Neuronal stem cell (in vitro differentiated cells): ENCODE measurements around the gene PAK6.
A peak's percentile ranks its signal among the peaks of the same experiment; 100 is the strongest.

ENCODE experiments used
- DNase-seq: peaks from one replicate; pipeline ENCODE4 v3.0.0-alpha.2; 2013; ENCODE audit warnings: low spot score
- H2AFZ ChIP-seq: one replicate; pipeline ENCODE4 v1.6.1; 2013; ENCODE audit warnings: mild to moderate bottlenecking, low read length, inconsistent platforms
- H2AK5ac ChIP-seq: 2 replicates; pipeline ENCODE4 v1.6.1; 2013; ENCODE audit warnings: low read depth, mild to moderate bottlenecking, inconsistent platforms, low read length, moderate library complexity, mixed read lengths
- H2BK120ac ChIP-seq: 2 replicates; pipeline ENCODE4 v1.6.1; 2013; ENCODE audit warnings: low read depth, mild to moderate bottlenecking, inconsistent platforms, low read length, moderate library complexity, mixed read lengths
- H2BK12ac ChIP-seq: one replicate; pipeline ENCODE4 v1.6.1; 2013; ENCODE audit warnings: low read length, inconsistent platforms
- H2BK15ac ChIP-seq: 2 replicates; pipeline ENCODE4 v1.6.1; 2013; ENCODE audit warnings: mild to moderate bottlenecking, low read length, inconsistent platforms, mixed read lengths
- H2BK5ac ChIP-seq: one replicate; pipeline ENCODE4 v1.6.1; 2013; ENCODE audit warnings: inconsistent platforms, mild to moderate bottlenecking, low read length, moderate library complexity
- H3K14ac ChIP-seq: one replicate; pipeline ENCODE4 v1.6.1; 2013; ENCODE audit warnings: low read length, inconsistent platforms
- H3K18ac ChIP-seq: 2 replicates; pipeline ENCODE4 v1.6.1; 2013; ENCODE audit warnings: low read length, inconsistent platforms
- H3K23ac ChIP-seq: 2 replicates; pipeline ENCODE4 v1.6.1; 2013; ENCODE audit warnings: low read depth, mild to moderate bottlenecking, mixed read lengths, low read length, inconsistent platforms; ENCODE audit not compliant: poor library complexity
- H3K27ac ChIP-seq: replicated peaks from 3 replicates; pipeline ENCODE4 v1.5.1; 2013; ENCODE audit warnings: low read length, inconsistent platforms
- H3K27me3 ChIP-seq, 3 experiments: 2 replicates each; pipeline ENCODE4 v1.6.1; 2013; ENCODE audit warnings: low read length in 3 of 3, mild to moderate bottlenecking in 2 of 3, inconsistent platforms in 1 of 3, low read depth in 1 of 3, mixed read lengths in 1 of 3, moderate library complexity in 1 of 3; ENCODE audit not compliant: control insufficient read depth in 3 of 3, insufficient read depth in 3 of 3
- H3K36me3 ChIP-seq, 2 donors: replicated peaks in 1 of 2; 2 replicates each; pipeline ENCODE4 v1.6.1; 2013; ENCODE audit warnings: low read length in 2 of 2; ENCODE audit not compliant: control insufficient read depth in 2 of 2, insufficient read depth in 2 of 2
- H3K4ac ChIP-seq: 2 replicates; pipeline ENCODE4 v1.6.1; 2013; ENCODE audit warnings: inconsistent platforms, mild to moderate bottlenecking, low read length, moderate library complexity
- H3K4me1 ChIP-seq, 2 donors: 1 replicate in 1 of 2; 2 replicates in 1 of 2; pipeline ENCODE4 v1.6.1; 2013; ENCODE audit warnings: low read length in 2 of 2, low read depth in 1 of 2; ENCODE audit not compliant: control insufficient read depth in 2 of 2, insufficient read depth in 1 of 2
- H3K4me2 ChIP-seq: one replicate; pipeline ENCODE4 v1.6.1; 2013; ENCODE audit warnings: mild to moderate bottlenecking, low read length, inconsistent platforms; ENCODE audit not compliant: insufficient read depth, poor library complexity, severe bottlenecking
- H3K4me3 ChIP-seq, 2 donors: 2 replicates each; pipeline ENCODE4 v1.5.1; 2013; ENCODE audit warnings: low read length in 2 of 2, mild to moderate bottlenecking in 2 of 2, inconsistent platforms in 1 of 2, moderate library complexity in 1 of 2
- H3K79me1 ChIP-seq: one replicate; pipeline ENCODE4 v1.6.1; 2013; ENCODE audit warnings: low read depth, mild to moderate bottlenecking, inconsistent platforms, low read length, moderate library complexity
- H3K9ac ChIP-seq: one replicate; pipeline ENCODE4 v1.6.1; 2013; ENCODE audit warnings: mild to moderate bottlenecking, low read depth, low read length, inconsistent platforms; ENCODE audit not compliant: poor library complexity
- H3K9me3 ChIP-seq, 2 donors: replicated peaks in 1 of 2; 2 replicates each; pipeline versions ENCODE3 to v1.6.1; 2013; ENCODE audit warnings: low read length in 2 of 2, mild to moderate bottlenecking in 2 of 2, inconsistent platforms in 1 of 2, low read depth in 1 of 2, mixed read lengths in 1 of 2, moderate library complexity in 1 of 2; ENCODE audit not compliant: control insufficient read depth in 2 of 2, insufficient read depth in 1 of 2
- H4K8ac ChIP-seq: one replicate; pipeline ENCODE4 v1.6.1; 2013; ENCODE audit warnings: low read depth, mild to moderate bottlenecking, inconsistent platforms, low read length, moderate library complexity
- H4K91ac ChIP-seq: one replicate; pipeline ENCODE4 v1.6.1; 2013; ENCODE audit warnings: low read length, low read depth, mild to moderate bottlenecking, inconsistent platforms; ENCODE audit not compliant: poor library complexity
- WGBS, 2 donors: extraction: QIAGEN DNeasy Blood & Tissue Kit; methylation state at CpG; one replicate each; pipeline ENCODE4 v1.1.7; 2013; ENCODE audit warnings: missing lambda C conversion rate in 2 of 2, mixed read lengths in 1 of 2; ENCODE audit not compliant: insufficient read length in 2 of 2, insufficient replicate concordance in 1 of 2; ENCODE audit errors: extremely low coverage in 2 of 2; 5-methylcytosine and 5-hydroxymethylcytosine counted together

The PAK6 gene

DNA sequence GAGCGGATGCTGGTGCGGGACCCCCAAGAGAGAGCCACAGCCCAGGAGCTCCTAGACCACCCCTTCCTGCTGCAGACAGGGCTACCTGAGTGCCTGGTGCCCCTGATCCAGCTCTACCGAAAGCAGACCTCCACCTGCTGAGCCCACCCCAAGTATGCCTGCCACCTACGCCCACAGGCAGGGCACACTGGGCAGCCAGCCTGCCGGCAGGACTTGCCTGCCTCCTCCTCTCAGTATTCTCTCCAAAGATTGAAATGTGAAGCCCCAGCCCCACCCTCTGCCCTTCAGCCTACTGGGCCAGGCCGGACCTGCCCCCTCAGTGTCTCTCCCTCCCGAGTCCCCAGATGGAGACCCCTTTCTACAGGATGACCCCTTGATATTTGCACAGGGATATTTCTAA is 37.1 kb downstream of the PAK6 start:
- H2AFZ ChIP-seq: peak overlapping the region; percentile 21
- H2BK120ac ChIP-seq: no peak overlapping the region
- H3K4me3 ChIP-seq: no peak overlapping the region
- H2AK5ac ChIP-seq: peak overlapping the region; percentile 44
- peaks cover 0 to 27% (median 10%) of the 10 kb centered on the region in 3 experiments for H3K27me3 ChIP-seq
- H3K18ac ChIP-seq: no peak overlapping the region
- no peak overlapping the region for H3K23ac ChIP-seq
- H2BK12ac ChIP-seq: no peak overlapping the region
- H3K4ac ChIP-seq: no peak overlapping the region
- H3K14ac ChIP-seq: no peak overlapping the region
- DNase-seq: no peak
- no peak overlapping the region for H4K91ac ChIP-seq
- H3K9ac ChIP-seq: no peak overlapping the region
- no CpG with 5 or more reads among the region's 7 CpGs for WGBS, 2 donors
- H3K79me1 ChIP-seq: peaks cover 1% of the 10 kb centered on the region
- peaks cover 0 to 2% of the 10 kb centered on the region in 2 donors for H3K9me3 ChIP-seq
- no peak overlapping the region for H3K4me2 ChIP-seq
- no peaks in the 10 kb centered on the region for H3K36me3 ChIP-seq
- H2BK15ac ChIP-seq: no peak overlapping the region
- no peak overlapping the region for H2BK5ac ChIP-seq
- H3K27ac ChIP-seq: no peak overlapping the region
- no peak overlapping the region for H4K8ac ChIP-seq
- peaks cover 4 to 31% of the 10 kb centered on the region in 2 donors for H3K4me1 ChIP-seq

DNA sequence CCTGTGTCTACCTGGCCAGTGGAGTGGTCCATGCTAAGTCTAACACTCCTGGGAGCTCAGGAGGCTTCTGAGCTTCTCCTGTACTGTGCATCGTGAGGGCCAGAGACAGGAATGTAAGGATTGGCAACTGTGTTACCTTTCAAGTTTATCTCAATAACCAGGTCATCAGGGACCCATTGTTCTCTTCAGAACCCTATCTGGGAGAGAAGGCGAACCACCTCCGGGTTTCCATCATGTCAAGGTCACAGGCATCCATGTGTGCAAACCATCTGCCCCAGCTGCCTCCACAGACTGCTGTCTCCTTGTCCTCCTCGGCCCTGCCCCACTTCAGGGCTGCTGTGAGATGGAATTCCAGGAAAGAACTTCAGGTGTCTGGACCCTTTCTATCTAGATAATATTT is 38.1 kb downstream of the PAK6 start:
- Histone ChIP-seq H3K14ac (peak overlapping the region; percentile 79), H4K8ac (no peak overlapping the region), H2BK5ac (no peak overlapping the region), H3K4ac (no peak overlapping the region), H3K4me1 (peaks cover 4 to 28% of the 10 kb centered on the region in 2 donors), H3K18ac (peak overlapping the region; percentile 51), H3K79me1 (peaks cover 1% of the 10 kb centered on the region), H3K9ac (no peak overlapping the region), H3K4me2 (no peak overlapping the region), H2AK5ac (peak overlapping the region; percentile 42), H3K36me3 (no peaks in the 10 kb centered on the region), H4K91ac (no peak overlapping the region), H3K9me3 (peaks cover 2 to 4% of the 10 kb centered on the region in 2 donors), H3K23ac (no peak overlapping the region), H2BK15ac (no peak overlapping the region), H2BK120ac (no peak overlapping the region), H2AFZ (no peak overlapping the region), H2BK12ac (no peak overlapping the region), H3K4me3 (no peak overlapping the region), H3K27me3 (peaks cover 0 to 36% (median 20%) of the 10 kb centered on the region in 3 experiments), H3K27ac (no peak overlapping the region)
- no peak for DNase-seq
- WGBS, 2 donors: no CpG with 5 or more reads among the region's 4 CpGs

DNA sequence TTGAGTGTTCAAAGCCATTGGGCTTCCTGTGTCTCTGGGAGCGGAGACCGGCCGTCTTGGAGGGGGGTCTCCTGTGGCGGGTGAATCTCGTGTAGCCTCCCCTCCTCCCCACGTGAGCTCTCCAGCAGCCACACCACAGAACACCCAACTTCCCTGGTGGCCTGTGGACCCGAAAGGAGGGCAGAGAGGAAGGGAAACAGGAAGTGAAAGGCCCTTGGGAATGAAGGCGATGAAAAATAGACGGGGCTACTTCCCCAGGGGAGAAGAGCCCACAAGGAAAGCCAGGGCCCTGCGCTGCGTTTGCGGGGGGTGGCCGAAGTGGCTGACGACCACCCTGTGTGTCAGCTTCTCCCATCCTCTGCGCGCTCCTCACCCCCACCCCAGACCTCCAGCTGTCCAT is 38.6 kb downstream of the PAK6 start:
- no peak overlapping the region for H3K18ac ChIP-seq
- H3K4me1 ChIP-seq: peaks cover 4 to 28% of the 10 kb centered on the region in 2 donors
- no peak for DNase-seq
- no peak overlapping the region for H2BK15ac ChIP-seq
- no peak overlapping the region for H4K91ac ChIP-seq
- peak overlapping the region; percentile 17 for H3K23ac ChIP-seq
- no peaks in the 10 kb centered on the region for H3K36me3 ChIP-seq
- H2AK5ac ChIP-seq: no peak overlapping the region
- no peak overlapping the region for H3K4me3 ChIP-seq
- no peak overlapping the region for H3K4ac ChIP-seq
- no peak overlapping the region for H3K27ac ChIP-seq
- H2AFZ ChIP-seq: peak overlapping the region; percentile 68
- peak overlapping the region; percentile 58 for H3K14ac ChIP-seq
- H3K9me3 ChIP-seq: peaks cover 2 to 4% of the 10 kb centered on the region in 2 donors
- H2BK5ac ChIP-seq: no peak overlapping the region
- no peak overlapping the region for H3K4me2 ChIP-seq
- H3K27me3 ChIP-seq: peaks cover 0 to 42% (median 25%) of the 10 kb centered on the region in 3 experiments
- H3K79me1 ChIP-seq: peaks cover 1% of the 10 kb centered on the region
- no peak overlapping the region for H2BK120ac ChIP-seq
- no peak overlapping the region for H4K8ac ChIP-seq
- H2BK12ac ChIP-seq: no peak overlapping the region
- WGBS, 2 donors: no CpG with 5 or more reads among the region's 16 CpGs
- no peak overlapping the region for H3K9ac ChIP-seq

DNA sequence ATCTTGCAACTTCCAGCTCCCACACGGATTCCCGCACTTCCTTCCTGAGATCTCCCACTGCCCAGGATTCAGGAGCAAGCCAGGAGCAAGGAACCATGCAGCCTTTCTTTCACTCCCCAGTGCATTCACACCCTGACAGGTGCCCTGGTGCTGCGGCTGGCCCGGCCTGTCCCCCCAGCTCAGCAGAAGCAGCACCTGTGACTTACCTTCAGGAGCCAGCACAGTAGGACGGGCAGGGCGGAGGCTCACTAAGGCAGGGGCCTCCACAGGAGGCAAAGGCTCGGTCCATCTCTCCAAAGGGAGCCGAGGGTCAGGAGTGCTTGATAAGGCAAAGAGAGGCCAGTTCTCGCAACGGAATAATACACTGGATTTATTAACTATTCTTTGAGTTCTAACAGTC is 39.2 kb downstream of the PAK6 start:
- Histone ChIP-seq H3K9ac (no peak overlapping the region), H3K4me3 (no peak overlapping the region), H3K9me3 (peaks cover 2 to 4% of the 10 kb centered on the region in 2 donors), H3K14ac (no peak overlapping the region), H2BK5ac (no peak overlapping the region), H2BK15ac (no peak overlapping the region), H2AK5ac (no peak overlapping the region), H3K27ac (no peak overlapping the region), H3K27me3 (peaks cover 0 to 47% (median 30%) of the 10 kb centered on the region in 3 experiments), H3K23ac (peak overlapping the region; percentile 31), H3K36me3 (no peaks in the 10 kb centered on the region), H3K4ac (no peak overlapping the region), H3K4me2 (no peak overlapping the region), H3K79me1 (no peaks in the 10 kb centered on the region), H4K91ac (no peak overlapping the region), H2BK12ac (no peak overlapping the region), H2BK120ac (no peak overlapping the region), H3K18ac (no peak overlapping the region), H3K4me1 (peaks cover 4 to 28% of the 10 kb centered on the region in 2 donors), H4K8ac (no peak overlapping the region), H2AFZ (peak overlapping the region; percentile 68)
- no CpG with 5 or more reads among the region's 10 CpGs for WGBS, 2 donors
- DNase-seq: no peak
